HG03439 (cell line): ENCODE measurements around the gene KRTAP9-7.
"Not testable (repeated sequence)": the region's sequence is repeated elsewhere in the genome, so short reads cannot be mapped to it uniquely, and the experiment has no call there.

Source experiments
- ATAC-seq: cut with Tn5 transposase; IDR thresholded peaks from one replicate; pipeline ENCODE4 v1.9.1; 2021; ENCODE audit warnings: mild to moderate bottlenecking, moderate library complexity; ENCODE audit not compliant: unreplicated experiment

KRTAP9-7 gene, protein sequence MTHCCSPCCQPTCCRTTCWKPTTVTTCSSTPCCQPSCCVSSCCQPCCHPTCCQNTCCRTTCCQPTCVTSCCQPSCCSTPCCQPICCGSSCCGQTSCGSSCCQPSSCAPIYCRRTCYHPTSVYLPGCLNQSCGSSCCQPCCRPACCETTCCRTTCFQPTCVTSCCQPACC

DNA sequence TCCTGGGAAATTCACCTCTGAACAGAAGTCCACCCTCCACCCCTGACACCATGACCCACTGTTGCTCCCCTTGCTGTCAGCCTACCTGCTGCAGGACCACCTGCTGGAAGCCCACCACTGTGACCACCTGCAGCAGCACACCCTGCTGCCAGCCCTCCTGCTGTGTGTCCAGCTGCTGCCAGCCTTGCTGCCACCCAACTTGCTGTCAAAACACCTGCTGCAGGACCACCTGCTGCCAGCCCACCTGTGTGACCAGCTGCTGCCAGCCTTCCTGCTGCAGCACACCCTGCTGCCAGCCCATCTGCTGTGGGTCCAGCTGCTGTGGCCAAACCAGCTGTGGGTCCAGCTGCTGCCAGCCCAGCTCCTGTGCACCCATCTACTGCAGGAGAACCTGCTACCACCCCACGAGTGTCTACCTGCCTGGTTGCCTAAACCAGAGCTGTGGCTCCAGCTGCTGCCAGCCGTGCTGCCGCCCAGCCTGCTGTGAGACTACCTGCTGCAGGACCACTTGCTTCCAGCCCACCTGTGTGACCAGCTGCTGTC is at the start of gene KRTAP9-7:
Gene KRTAP9-7 (plus strand): TSS at position 51 of the 543 bp plus-strand sequence. CDS start 0 bp downstream, at position 51.
- ATAC-seq, result not testable (repeated sequence)

DNA sequence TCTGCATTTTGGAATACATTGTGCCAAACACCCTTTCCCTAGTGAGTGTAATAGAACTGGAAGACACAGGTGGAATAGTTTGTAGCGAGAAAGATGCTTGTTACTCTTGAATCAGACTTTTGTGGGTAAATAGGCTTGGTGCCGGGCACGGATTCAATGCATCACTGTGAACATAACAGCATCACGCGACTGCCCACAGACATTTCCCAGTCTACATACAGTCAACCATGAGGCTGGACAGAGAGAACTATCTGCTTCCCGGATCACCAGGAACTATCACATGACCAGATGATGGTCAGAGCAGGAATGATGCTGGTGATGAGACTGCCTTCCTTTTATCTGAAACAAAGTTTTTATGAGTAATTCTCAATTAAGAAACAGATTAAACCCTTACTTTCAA is 49.4 kb upstream of the KRTAP9-7 start:
- ATAC-seq, result no peak

DNA sequence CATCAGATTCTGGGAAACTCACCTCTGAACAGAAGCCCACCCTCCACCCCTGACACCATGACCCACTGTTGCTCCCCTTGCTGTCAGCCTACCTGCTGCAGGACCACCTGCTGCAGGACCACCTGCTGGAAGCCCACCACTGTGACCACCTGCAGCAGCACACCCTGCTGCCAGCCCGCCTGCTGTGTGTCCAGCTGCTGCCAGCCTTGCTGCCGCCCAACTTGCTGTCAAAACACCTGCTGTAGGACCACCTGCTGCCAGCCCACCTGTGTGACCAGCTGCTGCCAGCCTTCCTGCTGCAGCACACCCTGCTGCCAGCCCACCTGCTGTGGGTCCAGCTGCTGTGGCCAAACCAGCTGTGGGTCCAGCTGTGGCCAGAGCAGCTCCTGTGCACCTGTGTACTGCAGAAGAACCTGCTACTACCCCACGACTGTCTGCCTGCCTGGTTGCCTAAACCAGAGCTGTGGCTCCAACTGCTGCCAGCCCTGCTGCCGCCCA is 48.9 kb upstream of the KRTAP9-7 start, which contains the start of gene KRTAP9-2:
Gene KRTAP9-2 (plus strand): TSS at position 51 of the 498 bp plus-strand sequence. CDS start 7 bp downstream, at position 58.
- ATAC-seq, result not testable (repeated sequence)

DNA sequence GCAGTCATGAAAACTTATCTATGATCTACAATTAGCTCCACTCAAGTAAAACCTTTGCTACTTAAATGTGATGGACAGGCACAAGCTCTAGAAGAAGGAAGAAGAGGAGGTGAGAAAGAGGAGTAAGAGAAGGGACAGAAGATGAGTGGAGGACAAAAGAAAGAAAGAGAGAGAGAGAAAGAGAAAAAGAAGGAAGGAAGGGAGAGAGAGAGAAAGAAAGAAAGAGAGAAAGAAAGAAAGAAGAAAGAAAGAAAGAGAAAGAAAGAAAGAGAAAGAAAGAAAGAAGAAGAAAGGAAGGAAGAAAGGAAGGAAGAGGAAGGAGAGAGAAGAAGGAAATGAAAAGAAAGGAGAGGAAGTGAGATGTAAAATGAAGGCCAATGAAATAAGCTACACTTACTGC is 45.4 kb upstream of the KRTAP9-7 start:
- no peak for ATAC-seq

DNA sequence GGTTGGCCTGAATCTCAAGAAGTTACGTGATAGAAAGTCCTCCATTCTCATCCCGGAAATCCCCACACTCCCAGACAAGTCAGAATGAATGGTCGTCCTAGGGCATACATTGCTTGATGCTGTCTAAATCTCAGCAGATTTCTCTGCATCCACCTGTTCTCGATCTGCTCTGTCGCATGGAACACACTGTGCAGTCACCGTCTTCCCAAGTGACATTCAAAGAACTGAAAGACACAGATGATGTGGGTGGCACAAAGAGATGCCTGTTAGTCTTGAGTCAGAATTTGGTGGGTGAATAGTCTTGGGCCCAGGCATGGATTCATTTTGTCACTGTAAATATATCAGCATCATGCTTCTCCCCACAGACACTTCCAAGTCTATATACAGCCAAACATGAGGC is 43.8 kb upstream of the KRTAP9-7 start:
- ATAC-seq, result no peak

DNA sequence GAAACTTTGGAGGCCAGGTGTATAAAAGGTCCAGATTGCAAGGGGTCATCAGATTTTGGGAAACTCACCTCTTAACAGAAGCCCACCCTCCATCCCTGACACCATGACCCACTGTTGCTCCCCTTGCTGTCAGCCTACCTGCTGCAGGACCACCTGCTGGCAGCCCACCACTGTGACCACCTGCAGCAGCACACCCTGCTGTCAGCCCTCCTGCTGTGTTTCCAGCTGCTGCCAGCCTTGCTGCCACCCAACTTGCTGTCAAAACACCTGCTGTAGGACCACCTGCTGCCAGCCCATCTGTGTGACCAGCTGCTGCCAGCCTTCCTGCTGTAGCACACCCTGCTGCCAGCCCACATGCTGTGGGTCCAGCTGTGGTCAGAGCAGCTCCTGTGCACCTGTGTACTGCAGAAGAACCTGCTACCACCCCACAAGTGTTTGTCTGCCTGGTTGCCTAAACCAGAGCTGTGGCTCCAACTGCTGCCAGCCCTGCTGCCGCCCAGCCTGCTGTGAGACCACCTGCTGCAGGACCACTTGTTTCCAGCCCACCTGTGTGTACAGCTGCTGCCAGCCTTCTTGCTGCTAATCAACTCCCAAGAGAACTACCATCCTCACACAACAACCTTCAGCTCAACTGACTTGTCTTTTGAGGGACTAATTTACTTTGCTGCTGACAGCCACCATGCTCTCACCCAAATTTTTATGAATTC is 42.9 kb upstream of the KRTAP9-7 start, which contains the start of gene KRTAP9-3:
Gene KRTAP9-3 (plus strand): TSS at position 51 of the 707 bp plus-strand sequence. CDS start 53 bp downstream, at position 104.
- not testable (repeated sequence) for ATAC-seq

DNA sequence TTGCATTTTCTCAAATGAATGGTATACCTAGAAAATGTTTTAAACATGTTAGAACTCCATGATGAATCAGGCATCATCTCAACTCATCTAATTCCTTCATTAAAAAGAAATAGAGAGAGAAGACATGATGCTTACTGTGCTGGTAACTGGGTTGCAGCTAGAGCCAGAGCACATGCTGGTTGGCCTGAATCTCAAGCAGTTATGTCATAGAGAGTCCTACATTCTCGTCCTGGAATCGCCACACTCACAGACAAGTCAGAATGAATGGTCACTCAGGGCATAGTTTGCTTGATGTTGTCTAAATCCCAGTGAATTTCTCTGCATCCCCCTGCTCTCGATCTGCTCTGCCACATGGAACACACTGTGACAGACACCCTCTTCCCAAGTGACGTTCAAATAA is 38.4 kb upstream of the KRTAP9-7 start:
- not testable (repeated sequence) for ATAC-seq

DNA sequence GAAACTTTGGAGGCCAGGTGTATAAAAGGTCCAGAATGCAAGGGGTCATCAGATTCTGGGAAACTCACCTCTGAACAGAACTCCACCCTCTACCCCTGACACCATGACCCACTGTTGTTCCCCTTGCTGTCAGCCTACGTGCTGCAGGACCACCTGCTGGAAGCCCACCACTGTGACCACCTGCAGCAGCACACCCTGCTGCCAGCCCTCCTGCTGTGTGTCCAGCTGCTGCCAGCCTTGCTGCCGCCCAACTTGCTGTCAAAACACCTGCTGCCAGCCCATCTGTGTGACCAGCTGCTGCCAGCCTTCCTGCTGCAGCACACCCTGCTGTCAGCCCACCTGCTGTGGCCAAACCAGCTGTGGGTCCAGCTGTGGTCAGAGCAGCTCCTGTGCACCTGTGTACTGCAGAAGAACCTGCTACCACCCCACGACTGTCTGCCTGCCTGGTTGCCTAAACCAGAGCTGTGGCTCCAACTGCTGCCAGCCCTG is 37.5 kb upstream of the KRTAP9-7 start, which contains the start of gene KRTAP9-8:
Gene KRTAP9-8 (plus strand): TSS at position 51 of the 489 bp plus-strand sequence. CDS start 53 bp downstream, at position 104.
- ATAC-seq, result not testable (repeated sequence)

DNA sequence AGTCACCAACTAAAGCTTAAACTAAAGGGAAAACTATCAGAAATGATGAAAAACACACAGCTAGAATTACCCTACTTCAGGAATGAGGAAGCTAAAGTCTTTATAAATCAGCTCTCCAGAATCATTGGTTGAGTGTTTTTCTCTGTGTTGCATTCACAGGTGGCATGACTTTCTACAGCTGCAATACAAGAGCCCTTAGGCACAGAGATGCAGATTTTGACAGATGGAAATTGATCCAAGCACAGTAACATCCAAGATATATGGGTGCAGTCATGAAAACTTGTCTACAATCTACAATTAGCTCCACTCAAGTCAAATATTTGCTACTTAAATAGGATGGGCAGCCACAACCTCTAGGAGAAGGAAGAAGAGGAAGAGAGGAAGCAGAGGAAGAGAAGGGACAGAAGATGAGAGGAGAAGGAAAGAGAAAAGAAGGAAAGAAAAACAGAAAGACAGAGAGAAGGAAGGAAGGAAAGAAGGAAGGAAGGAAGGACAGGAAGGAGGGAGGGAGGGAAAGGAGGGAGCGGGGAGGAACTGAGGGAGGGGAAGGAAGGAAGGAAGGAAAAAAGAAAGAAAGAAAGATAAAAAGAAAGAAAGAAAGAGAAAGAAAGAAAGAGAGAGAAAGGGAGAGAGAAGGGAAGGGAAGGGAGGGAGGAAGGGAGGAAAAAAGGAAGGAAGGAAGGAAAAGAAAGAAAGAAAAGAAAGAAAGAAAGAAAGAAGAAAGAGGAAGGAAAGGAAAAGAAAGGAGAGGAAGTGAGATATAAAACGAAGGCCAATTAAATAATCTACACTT is 28.3 kb upstream of the KRTAP9-7 start:
- not testable (repeated sequence) for ATAC-seq

DNA sequence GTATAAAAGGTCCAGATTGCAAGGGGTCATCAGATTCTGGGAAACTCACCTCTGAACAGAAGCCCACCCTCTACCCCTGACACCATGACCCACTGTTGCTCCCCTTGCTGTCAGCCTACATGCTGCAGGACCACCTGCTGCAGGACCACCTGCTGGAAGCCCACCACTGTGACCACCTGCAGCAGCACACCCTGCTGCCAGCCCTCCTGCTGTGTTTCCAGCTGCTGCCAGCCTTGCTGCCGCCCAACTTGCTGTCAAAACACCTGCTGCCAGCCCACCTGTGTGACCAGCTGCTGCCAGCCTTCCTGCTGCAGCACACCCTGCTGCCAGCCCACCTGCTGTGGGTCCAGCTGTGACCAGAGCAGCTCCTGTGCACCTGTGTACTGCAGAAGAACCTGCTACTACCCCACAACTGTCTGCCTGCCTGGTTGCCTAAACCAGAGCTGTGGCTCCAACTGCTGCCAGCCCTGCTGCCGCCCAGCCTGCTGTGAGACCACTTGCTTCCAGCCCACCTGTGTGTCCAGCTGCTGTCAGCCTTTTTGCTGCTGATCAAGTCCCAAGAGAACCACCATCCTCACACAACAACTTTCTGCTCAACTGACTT is 25.8 kb upstream of the KRTAP9-7 start, which contains the start of gene KRTAP9-4:
Gene KRTAP9-4 (plus strand): TSS at position 51 of the 604 bp plus-strand sequence. CDS start 34 bp downstream, at position 85.
- ATAC-seq, result not testable (repeated sequence)

DNA sequence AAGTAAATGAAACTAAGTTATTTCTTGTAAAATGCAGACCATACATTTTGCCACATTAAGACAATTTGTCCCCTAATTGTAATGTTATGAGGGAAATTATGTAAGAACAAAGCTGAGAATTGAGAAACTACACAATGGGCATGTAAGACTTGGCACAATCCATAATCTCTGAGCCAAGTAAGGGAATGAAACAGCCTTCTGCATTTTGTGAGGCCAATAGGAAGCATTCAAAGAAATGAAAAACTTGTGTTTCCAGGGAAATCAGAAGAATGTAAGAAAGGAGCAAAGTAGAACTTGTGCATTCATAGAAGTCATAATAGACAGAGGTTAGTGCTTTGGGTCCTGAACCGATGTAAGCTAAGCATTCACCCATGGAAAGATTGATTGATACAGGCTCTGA is 24.2 kb upstream of the KRTAP9-7 start:
- ATAC-seq, result no peak

DNA sequence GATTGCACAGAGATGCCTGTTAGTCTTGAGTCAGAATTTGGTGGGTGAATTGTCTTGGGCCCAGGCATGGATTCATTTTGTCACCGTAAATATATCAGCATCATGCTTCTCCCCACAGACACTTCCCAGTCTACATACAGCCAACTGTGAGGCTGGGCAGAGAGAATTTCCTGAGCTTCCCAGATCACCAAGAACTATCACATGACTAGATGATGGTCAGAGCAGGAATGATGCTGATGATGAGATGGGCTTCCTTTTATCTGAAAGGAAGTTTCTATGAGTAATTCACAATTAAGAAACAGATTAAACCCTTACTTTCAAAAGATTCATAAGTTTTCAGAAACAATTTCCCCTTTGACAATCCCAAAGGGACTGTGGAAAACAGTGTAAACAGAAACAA is 20.6 kb upstream of the KRTAP9-7 start:
- no peak for ATAC-seq

DNA sequence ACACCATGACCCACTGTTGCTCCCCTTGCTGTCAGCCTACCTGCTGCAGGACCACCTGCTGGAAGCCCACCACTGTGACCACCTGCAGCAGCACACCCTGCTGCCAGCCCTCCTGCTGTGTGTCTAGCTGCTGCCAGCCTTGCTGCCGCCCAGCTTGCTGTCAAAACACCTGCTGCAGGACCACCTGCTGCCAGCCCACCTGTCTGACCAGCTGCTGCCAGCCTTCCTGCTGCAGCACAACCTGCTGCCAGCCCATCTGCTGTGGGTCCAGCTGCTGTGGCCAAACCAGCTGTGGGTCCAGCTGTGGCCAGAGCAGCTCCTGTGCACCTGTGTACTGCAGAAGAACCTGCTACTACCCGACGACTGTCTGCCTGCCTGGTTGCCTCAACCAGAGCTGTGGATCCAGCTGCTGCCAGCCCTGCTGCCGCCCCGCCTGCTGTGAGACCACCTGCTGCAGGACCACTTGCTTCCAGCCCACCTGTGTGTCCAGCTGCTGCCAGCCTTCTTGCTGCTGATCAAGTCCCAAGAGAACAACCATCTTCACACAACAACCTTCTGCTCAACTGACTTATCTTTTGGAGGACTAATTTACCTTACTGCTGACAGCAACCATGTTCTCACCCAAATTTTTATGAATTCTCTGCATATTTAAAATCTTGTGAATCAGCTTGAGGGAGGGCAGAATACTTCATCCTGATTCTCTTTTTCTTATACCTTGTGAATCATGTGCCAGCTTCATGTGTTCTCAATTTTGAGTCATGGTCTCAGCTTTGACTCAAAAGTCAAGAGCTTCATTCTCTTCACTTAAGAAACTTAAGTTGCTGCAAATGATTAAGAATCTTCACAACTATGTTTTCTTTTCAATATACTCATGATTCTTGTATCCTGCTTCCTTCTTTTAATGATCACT is 19.9 kb upstream of the KRTAP9-7 start, which contains the start of gene KRTAP9-9:
Gene KRTAP9-9 (plus strand): TSS at position 4 of the 910 bp plus-strand sequence.
- ATAC-seq, result not testable (repeated sequence)

DNA sequence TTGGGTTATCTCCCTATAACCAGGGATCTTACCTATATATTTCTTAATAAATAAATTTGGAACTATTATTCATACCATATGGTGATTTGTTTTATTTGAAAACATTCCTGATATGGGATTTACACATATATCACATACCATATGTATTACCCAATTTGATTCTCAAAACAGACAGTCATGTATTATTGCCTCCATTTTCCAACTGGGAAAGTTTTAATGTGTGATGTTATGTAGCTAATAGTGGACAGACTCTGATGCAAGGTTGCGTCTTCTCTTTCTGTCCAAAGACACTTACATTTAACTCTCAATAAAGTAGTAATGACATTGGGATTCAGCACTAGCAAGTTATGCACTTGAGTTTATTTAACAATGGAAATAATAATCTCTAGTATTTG is 19.2 kb upstream of the KRTAP9-7 start:
- ATAC-seq, result no peak

DNA sequence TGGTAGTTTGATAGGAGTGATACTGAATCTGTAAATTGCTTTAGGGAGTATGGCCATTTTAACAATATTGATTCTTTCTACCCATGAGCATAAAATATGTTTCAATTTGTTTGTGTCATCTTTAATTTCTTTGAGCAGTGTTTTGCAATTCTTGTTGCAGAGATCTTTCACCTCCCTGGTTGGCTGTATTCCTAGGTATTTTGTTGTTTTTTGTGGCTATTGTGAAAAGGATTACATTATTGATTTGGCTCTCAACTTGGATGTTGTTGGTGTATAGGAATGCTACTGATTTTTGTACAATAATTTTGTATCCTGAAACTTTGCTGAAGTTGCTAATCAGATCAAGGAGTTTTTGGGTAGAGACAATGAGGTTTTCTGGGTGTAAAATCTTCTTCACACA is 17.1 kb upstream of the KRTAP9-7 start:
- ATAC-seq, result no peak

DNA sequence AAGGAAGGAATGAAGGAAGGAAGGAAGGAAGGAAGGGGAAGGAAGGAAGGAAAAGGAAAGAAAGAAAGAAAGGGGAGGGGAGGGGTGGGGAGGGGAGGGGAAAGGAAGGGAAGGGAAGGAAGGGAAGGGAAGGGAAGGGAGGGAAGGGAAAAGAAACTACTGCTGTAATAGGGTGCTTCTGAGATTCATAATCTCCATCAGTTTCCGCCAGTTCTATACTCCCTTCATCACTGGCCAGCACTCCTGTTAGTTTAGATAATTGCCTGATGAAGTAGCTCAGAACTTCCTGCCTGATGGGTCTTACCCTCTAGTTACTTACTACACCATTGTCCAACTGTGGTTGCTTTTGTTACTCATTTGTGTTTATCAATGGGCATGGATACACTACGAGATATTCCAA is 12.3 kb upstream of the KRTAP9-7 start:
- ATAC-seq, result no peak

DNA sequence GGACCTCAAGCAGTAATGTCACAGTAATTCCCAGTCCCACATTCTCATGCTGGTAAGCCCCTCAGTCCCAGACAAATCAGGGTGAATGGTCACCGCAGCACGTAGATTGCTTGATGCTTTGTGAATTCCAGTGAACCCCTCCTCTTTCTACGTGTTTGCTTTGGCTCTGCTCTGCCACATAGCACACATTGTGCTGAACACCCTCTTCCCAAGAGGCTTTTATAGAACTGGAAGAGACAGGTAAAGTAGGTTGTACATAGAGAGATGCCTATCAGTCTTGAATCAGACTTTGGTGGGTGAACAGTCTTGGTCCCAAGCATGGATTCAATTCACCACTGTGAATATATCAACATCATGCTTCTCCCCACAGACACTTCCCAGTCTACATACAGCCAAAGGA is 10.9 kb upstream of the KRTAP9-7 start:
- ATAC-seq, result no peak

DNA sequence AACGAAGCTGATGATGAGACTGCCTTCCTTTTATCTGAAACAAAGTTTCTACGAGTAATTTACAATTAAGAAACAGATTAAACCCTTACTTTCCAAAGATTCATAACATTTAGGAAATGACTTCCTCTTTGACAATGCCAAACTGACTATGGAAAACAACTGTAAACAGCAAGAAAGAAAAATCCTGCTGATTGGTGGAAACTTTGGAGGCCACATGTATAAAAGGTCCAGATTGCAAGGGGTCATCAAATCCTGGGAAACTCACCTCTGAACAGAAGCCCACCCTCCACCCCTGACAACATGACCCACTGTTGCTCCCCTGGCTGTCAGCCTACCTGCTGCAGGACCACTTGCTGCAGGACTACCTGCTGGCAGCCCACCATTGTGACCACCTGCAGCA is 10.4 kb upstream of the KRTAP9-7 start, which contains the start of gene KRTAP9-6:
Gene KRTAP9-6 (plus strand): TSS at position 301 of the 400 bp plus-strand sequence. CDS start 0 bp downstream, at position 301.
- ATAC-seq, result no peak

DNA sequence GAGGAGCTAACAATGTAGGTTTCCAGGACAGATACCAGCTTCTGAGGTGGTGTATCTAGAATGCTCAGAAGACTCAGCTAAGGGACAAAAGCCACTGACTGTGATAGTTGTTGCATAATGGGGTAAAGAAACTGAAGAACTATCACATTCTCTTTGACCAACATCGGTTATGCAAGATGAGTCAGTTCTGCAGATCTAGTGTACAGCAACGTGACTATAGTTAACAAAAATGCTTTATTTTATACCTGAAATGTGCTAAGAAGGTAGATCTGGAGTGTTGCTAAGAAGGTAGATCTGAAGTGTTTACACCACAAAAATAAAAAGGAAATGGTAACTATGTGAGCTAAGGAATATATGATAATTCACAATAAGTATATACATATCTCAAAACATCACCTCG is 7.8 kb upstream of the KRTAP9-7 start:
- ATAC-seq, result no peak
